Stimulated activated CD4-positive, alpha-beta T cell treated with anti-CD3 and anti-CD28 coated beads, TNF-alpha, amount 100 ng/mL, for 4 hours (primary cell): ENCODE results near the gene TMEM100.

Source experiments
- DNase-seq, 3 experiments: peaks; one replicate each; pipeline ENCODE4 v3.0.0-alpha.2; 2020; ENCODE audit warnings: low read depth in 3 of 3

TMEM100 gene

DNA sequence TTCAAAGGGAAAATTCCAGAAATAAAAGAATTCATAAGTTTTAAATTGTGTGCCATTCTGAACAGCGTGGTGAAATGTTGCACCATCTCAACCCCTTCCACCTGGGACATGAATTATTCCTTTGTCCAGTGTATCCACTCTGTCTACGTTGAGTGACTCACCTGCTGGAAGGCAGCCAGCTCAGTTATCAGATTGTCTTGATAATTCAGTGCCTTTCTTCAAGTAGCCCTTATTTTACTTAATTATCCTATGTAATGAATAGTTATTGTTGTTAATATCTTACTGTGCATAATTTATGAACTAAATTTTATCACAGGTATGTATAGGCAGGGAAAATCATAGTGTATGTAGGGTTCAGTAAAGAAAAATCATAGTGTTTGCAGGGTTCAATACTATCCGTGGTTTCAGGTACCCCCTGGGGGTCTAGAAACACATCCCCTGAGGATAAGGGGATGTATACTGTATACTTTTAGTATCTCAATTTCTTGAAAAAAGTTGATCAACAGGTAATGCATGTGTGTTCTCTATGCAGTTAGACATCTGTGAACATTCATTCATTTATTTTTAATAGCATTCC is 20.5 kb upstream of the TMEM100 start:
- DNase-seq: no peak

DNA sequence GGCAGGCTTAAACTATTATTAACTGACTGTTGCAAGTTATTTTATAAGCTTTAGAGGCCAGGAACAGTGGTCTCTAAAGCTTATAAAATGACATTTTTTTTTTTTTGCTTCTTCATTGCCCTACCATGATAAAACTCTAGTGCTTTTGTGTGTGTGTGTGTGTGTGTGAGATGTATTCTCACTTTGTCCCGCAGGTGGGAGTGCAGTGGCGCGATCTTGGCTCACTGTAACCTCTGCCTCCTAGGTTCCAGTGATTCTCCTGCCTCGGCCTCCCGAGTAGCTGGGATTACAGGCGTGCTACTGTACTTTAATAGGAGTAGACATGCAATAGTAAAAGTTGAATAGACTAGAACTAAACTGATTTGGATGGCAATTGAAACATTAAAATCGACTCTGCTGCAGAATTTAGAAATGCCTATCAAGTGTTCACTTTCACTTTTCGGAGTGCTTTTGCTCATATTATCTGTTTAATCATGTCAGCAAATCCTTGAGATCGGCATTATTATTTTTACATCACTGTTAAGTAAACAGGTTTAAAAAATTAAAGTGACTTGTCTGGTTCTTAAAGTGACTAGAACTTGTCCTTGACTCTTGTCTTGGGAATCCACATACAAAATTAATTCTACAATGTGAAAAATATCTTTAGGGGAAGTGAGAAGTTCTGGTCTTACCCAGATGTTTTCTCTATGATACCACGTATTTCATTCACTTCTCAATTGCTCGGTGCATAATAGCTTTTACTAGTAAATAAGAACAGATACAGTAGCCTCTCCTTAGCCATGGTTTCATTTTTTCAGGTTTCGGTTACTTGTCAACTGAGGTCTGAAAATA is 19.8 kb upstream of the TMEM100 start:
- DNase-seq: no peak

DNA sequence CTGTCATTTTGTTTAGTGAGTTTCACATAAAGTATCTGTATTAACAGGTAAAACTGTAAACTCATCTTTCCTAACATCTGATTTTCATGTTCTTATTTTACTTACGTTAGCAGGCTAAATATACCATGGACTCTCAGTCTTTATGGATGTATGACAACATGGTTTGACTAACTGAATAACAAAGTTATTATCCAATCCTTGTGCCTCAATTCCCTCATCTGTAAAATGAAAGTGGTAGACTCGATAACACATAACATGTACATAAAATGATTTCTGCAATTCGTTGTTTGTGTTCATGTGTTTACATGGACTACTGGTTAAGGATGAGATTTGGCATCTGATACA is 18.7 kb upstream of the TMEM100 start:
- no peak for DNase-seq

DNA sequence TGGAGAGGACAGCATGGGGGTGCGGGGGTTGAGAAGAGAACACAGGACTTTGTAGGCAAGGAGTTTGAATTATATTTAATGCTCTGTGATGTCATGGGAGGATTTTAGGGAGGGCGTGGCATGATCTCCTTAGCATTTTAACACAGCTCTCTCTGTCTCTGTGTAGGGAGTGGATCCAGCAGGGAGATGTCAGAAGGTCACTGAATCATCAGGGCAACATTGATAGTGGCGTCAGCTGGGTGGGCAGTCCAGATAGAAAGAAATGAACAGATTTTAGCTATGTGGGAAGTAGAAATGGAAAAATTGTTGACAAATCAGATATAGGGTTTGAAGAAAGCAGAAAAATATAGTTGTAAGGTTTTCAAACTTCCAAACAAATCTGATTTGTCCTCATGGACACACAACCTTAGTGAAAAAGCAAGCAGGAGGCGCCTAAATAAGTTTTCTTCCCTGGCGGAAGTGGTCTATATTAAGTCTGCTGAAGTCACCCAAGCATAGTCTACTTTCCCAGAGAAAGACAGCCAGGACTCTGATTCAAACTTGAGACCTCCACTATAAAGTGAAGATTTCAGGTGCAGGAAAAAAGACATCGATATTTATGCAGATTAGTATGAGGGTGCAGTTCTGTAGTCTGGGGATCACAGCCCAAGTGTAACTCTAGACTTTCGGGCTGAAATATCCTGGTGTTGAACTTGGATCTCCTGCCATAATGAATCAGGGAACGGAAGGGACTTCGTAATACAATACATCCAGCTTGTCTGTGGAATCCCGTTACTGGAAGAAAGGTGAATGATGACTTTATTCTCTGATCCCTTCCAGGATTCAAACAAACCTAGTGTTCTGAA is 18.1 kb upstream of the TMEM100 start:
- no peak for DNase-seq

GRCh38 chr17:55737976-55738501 is 15.4 kb upstream of the TMEM100 start:
- no peak for DNase-seq

GRCh38 chr17:55735731-55736405 is 13.2 kb upstream of the TMEM100 start:
- no peak for DNase-seq

- no peak for DNase-seq
These were observed 11.6 kb upstream of the TMEM100 start for GRCh38 chr17:55734128-55734781.

- no peak for DNase-seq
These were observed 9.1 kb upstream of the TMEM100 start for GRCh38 chr17:55731586-55732250.

- DNase-seq: no peak
These were observed 8.1 kb upstream of the TMEM100 start for GRCh38 chr17:55730808-55731207.

DNA sequence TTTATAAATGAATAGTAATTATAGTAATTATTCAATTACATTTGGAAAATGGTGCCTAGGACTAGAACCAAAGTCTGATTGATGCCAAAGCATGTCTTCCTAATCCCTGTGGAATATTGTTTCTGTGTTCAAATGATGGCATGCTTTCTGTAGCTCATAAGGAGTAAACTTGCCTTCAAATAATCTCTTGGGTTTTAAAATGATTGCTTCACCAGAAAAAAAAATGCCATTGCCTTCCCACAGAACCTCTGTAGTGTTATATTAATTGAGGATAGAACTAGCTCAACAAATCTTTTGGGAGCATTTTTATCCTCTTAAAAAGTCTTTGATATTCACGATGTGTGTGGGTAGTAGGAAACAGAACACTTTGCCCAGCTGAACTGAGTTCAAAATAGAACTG is 7.7 kb upstream of the TMEM100 start:
- DNase-seq: no peak

GRCh38 chr17:55729484-55729883 is 6.8 kb upstream of the TMEM100 start:
- DNase-seq: no peak

GRCh38 chr17:55728833-55729232 is 6.2 kb upstream of the TMEM100 start:
- DNase-seq: no peak

DNA sequence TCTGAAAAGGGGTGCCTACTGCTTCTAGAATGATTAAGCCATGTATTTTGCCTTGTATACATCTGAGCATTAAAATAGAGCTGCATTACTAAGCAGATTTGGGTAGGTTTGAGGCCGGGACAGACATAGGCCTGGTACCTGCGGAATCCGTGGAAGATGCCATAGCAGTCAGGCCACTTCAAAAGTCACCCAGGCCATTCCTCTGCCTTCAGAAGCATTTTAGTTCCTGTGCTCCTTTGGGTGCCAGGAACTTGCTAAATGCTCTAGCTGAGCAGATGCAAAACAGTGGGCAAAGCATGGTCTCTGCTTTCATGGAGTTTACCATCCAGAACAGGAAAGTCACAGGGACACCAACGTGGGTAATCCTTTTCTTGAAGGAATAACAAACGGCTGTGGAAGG is 5.7 kb upstream of the TMEM100 start:
- no peak for DNase-seq

DNA sequence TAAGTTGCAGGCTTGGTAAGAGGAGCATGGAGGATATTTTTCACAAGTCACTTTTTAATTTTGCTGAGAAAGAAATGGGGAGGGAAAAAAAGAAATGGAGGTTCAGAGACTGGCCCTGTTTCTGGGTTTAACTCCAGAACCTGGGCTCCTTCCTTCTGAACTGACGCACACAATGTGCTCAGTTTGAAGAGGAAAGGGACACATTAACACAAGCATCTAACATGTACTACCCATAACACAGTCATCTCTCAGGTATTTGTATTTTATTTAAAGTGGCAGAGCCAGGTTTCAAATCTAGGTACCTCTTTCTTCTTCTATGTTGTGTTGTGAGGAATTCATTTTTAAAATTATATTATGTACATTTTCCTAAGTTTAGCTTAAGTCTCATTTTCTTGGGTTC is 5.3 kb upstream of the TMEM100 start:
- no peak for DNase-seq

DNA sequence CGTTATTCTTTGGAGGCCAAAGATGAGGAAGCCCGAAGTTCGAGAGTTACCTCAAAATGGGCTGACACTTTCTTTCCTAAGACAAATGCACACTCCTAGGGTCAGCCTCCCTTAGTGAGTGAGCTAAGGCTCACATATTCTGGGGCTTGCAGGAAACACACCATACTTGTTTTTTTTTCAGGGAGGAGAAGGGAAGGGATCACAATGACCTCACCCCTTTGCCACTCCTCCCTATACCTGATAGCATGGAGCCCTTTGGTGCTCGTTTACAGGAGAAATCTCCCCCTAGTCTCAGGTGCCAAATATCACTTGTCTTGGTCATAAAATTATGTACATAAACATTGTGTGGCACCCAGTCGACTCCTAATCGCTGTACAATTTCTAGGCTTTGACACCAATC is 4.6 kb upstream of the TMEM100 start:
- no peak for DNase-seq

GRCh38 chr17:55726440-55726839 is 3.8 kb upstream of the TMEM100 start:
- DNase-seq: no peak

DNA sequence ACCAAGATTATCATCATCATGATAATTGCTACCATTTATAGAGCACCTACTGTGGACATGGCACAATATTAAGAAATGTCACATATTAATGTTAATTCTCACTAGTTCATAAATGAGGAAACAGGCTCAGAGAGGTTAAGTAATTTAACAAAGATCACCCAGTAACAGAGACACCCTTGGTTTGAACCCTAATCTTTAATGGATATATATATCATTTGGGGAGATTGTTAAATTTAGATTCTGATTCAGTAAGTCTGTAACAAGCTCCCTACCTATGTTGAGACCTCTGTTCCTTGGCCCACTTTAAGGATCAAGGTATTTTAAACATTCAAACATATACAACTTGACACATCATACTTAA is 804 bp upstream of the TMEM100 start:
- no peak for DNase-seq

- no peak for DNase-seq
These were observed 488 bp downstream of the TMEM100 start for GRCh38 chr17:55722016-55722736.

DNA sequence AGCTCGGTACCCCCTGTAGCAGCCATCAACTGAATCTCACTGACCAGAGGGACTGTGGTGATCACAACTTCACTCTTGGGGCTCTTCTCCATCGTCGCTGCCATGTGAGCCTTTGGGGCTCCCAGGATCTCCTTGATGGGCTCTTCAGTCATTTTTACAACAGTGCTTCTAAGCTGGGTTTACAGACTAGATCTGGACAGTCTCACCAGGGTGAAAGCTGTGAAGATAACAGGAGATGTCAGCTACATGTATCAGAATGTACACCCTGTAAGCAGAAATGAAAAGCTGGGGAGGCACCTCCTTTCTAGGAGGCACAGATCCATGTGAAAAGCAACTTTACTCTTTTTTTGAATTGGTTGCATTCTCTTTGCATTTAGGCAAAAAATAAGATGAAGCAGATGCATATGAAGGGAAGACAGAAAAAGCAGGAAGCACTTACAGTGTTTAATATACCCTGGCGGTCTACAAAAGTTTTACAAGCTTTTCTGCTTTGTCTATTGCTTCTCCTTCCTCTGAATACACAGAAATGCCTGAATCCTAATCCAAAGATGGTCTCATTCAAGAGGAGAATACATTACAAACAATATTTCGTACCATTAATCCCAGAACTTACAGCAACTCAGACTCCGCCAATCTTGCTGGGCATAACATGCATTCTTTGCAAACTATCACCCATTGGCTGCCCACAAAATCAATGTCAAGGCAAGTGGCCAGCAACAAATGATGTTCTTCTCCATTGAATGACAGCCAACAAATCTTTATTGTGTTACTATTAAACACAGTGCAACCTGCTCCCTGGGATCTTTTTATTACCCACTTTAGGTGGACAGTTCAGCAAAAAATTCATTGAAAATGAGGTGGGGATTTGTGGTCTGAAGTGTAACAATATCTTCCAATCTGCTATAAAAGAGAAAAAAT is 1.5 kb downstream of the TMEM100 start:
- no peak for DNase-seq
